ENCODE results near the gene CD1B.
"Not testable (repeated sequence)": the region's sequence is repeated elsewhere in the genome, so short reads cannot be mapped to it uniquely, and the experiment has no call there.

The CD1B gene

GRCh38 chr1:158328426-158328825 is 2.9 kb downstream of the CD1B start:
- DNase-seq (ENCODE audit: low read depth in 2 of 2), result no peak

- no peak for DNase-seq (ENCODE audit: low read depth in 2 of 2)
Observed at GRCh38 chr1:158327481-158327880, 3.9 kb downstream of the CD1B start.

- no peak for DNase-seq (ENCODE audit: low read depth in 2 of 2)
Observed at GRCh38 chr1:158324395-158324794, 6.9 kb downstream of the CD1B start.

GRCh38 chr1:158323866-158324265 is 7.5 kb downstream of the CD1B start:
- DNase-seq (ENCODE audit: low read depth in 2 of 2), result no peak

GRCh38 chr1:158311066-158311465 is 20.3 kb downstream of the CD1B start:
- no peak for DNase-seq (ENCODE audit: low read depth in 2 of 2)

- no peak for DNase-seq (ENCODE audit: low read depth in 2 of 2)
Observed at GRCh38 chr1:158310623-158311022, 20.7 kb downstream of the CD1B start.

- no peak for DNase-seq (ENCODE audit: low read depth in 2 of 2)
Observed at GRCh38 chr1:158295791-158296190, 35.5 kb downstream of the CD1B start.

GRCh38 chr1:158290321-158290844 is 40.9 kb downstream of the CD1B start:
- no peak for DNase-seq (ENCODE audit: low read depth in 2 of 2)

GRCh38 chr1:158289811-158290210 is 41.5 kb downstream of the CD1B start, which contains the start of gene CD1C:
CD1C (plus strand) TSS chr1:158289923; CDS start chr1:158290065, 142 bp downstream.
- no peak for DNase-seq (ENCODE audit: low read depth in 2 of 2)

GRCh38 chr1:158286941-158287346 is 44.4 kb downstream of the CD1B start:
- no peak for DNase-seq (ENCODE audit: low read depth in 2 of 2)

GRCh38 chr1:158286487-158286886 is 44.8 kb downstream of the CD1B start:
- DNase-seq (ENCODE audit: low read depth in 2 of 2), result no peak

- DNase-seq (ENCODE audit: low read depth in 2 of 2), result no peak
Observed at GRCh38 chr1:158285756-158286241, 45.5 kb downstream of the CD1B start.

GRCh38 chr1:158283965-158284364 is 47.4 kb downstream of the CD1B start:
- DNase-seq (ENCODE audit: low read depth in 2 of 2), result no peak

GRCh38 chr1:158282421-158282820 is 48.9 kb downstream of the CD1B start:
- DNase-seq (ENCODE audit: low read depth in 2 of 2), result not testable (repeated sequence)

Data from stimulated activated CD8-positive, alpha-beta memory T cell treated with anti-CD3 and anti-CD28 coated beads, Interleukin-2, amount 100 ng/mL, for 48 hours (primary cell).